GM12878 (cell line): ENCODE measurements around the gene PLRG1. TPM values are rescaled to one million over a fixed set of nuclear protein-coding genes. Genes with fewer than 3 reads are reported as not detected.

ENCODE experiments used
- ASH2L ChIP-seq: fragments of 300-600, 200-600 bp; sonication (generic); IDR thresholded peaks from 2 replicates; pipeline ENCODE4 v1.6.1; 2017; ENCODE audit warnings: low read depth, mild to moderate bottlenecking, borderline replicate concordance
- CHD1 ChIP-seq: IDR thresholded peaks from 2 replicates; pipeline ENCODE4 v1.6.1; 2012; ENCODE audit warnings: low read depth, low read length, improper control_type of control experiment
- EP300 ChIP-seq, 2 experiments: fragments of 150-350 bp in 1 of 2; IDR thresholded peaks; 2 replicates each; pipeline ENCODE4 v1.6.1; 2011 to 2012; ENCODE audit warnings: low read depth in 2 of 2, low read length in 2 of 2, borderline replicate concordance in 1 of 2, improper control_type of control experiment in 1 of 2, inconsistent platforms in 1 of 2; ENCODE audit not compliant: control insufficient read depth in 1 of 2
- GABPA ChIP-seq: IDR thresholded peaks from 2 replicates; pipeline ENCODE4 v1.6.1; 2014; ENCODE audit warnings: antibody characterized with exemption, low read depth, mild to moderate bottlenecking, inconsistent platforms
- IRF4 ChIP-seq: IDR thresholded peaks from 2 replicates; pipeline ENCODE4 v1.6.1; 2011; ENCODE audit warnings: low read depth, low read length
- JUND ChIP-seq: IDR thresholded peaks from 2 replicates; pipeline ENCODE4 v1.6.1; 2012; ENCODE audit warnings: low read depth, mild to moderate bottlenecking, low read length, improper control_type of control experiment, moderate library complexity
- KAT2A ChIP-seq: conservative IDR thresholded peaks from 2 replicates; pipeline ENCODE4 v1.6.1; 2011; ENCODE audit warnings: low read depth, low read length; ENCODE audit not compliant: control insufficient read depth
- MEF2B ChIP-seq: fragments of 450-650 bp; IDR thresholded peaks from 2 replicates; pipeline ENCODE4 v1.6.1; 2018; ENCODE audit warnings: mild to moderate bottlenecking, moderate library complexity; ENCODE audit not compliant: partially characterized antibody, poor library complexity, severe bottlenecking
- NBN ChIP-seq: fragments of 450-650 bp; IDR thresholded peaks from 2 replicates; pipeline ENCODE4 v1.6.1; 2016
- NFYA ChIP-seq: IDR thresholded peaks from 2 replicates; pipeline ENCODE4 v1.6.1; 2011; ENCODE audit warnings: low read depth, mild to moderate bottlenecking, low read length, improper control_type of control experiment, borderline replicate concordance
- RELA ChIP-seq: fragments of 450-650 bp; IDR thresholded peaks from 2 replicates; pipeline ENCODE4 v1.8.0; 2014; ENCODE audit warnings: borderline replicate concordance; ENCODE audit not compliant: partially characterized antibody
- SPI1 ChIP-seq: IDR thresholded peaks from 2 replicates; pipeline ENCODE4 v1.6.1; 2011; ENCODE audit warnings: low read depth, mild to moderate bottlenecking, low read length, moderate library complexity, borderline replicate concordance; ENCODE audit not compliant: insufficient read depth
- SREBF1 ChIP-seq: IDR thresholded peaks from 2 replicates; pipeline ENCODE4 v1.6.1; 2012; ENCODE audit warnings: mild to moderate bottlenecking, low read length
- TCF3 ChIP-seq: IDR thresholded peaks from 2 replicates; pipeline ENCODE4 v1.6.1; 2012; ENCODE audit warnings: low read depth, mild to moderate bottlenecking, low read length, borderline replicate concordance; ENCODE audit not compliant: insufficient read depth
- ZNF24 ChIP-seq: fragments of 450-650 bp; IDR thresholded peaks from 2 replicates; pipeline ENCODE4 v1.6.1; 2017; ENCODE audit warnings: antibody characterized with exemption, mild to moderate bottlenecking
- polyA plus RNA-seq, 11 experiments: library from polyadenylated mRNA; depleted of rRNA in 4 of 11; unstranded in 6 of 11; stranded (reverse) in 5 of 11; fragments of >200 nt; fragmentation: Nextera tagmentation in 4 of 11; fragmentation: Illumina TruSeq in 1 of 11; extraction: Ambion mirVana in 4 of 11; extraction: Trizol in 1 of 11; gene quantifications; 1 replicate in 1 of 11; 2 replicates in 10 of 11; pipeline versions ENCODE4 v1.2.1 to v1.2.3, GENCODE V29; 2011 to 2016; ENCODE audit warnings: inconsistent platforms in 2 of 11, missing spikeins in 2 of 11, low read depth in 1 of 11
- total RNA-seq, 4 experiments: library from RNA; depleted of rRNA in 3 of 4; stranded (reverse); fragments of >200 nt in 3 of 4; fragmentation: Illumina TruSeq in 1 of 4; extraction: Trizol in 1 of 4; gene quantifications; 2 replicates each; pipeline versions ENCODE4 v1.2.1 to v1.2.3, GENCODE V29; 2013 to 2021
- TF ChIP-seq, protein P1 (sequence below): fragments of 450-650 bp; IDR thresholded peaks from 2 replicates; pipeline ENCODE4 v1.6.1; 2018; ENCODE audit warnings: mild to moderate bottlenecking, low read depth, moderate library complexity; ENCODE audit not compliant: partially characterized antibody
- TF ChIP-seq, protein P2 (sequence below): IDR thresholded peaks from 2 replicates; pipeline ENCODE4 v1.6.1; 2012; ENCODE audit warnings: low read depth, low read length, improper control_type of control experiment
- TF ChIP-seq, protein P3 (sequence below): fragments of 450-650 bp; formaldehyde crosslinking; IDR thresholded peaks from 2 replicates; pipeline ENCODE4 v1.4.0; 2020; ENCODE audit warnings: mild to moderate bottlenecking, moderate library complexity
- TF ChIP-seq, protein P4 (sequence below): fragments of 450-650 bp; IDR thresholded peaks from 2 replicates; pipeline ENCODE4 v1.6.1; 2017; ENCODE audit warnings: borderline replicate concordance

The PLRG1 gene
- total and polyA plus RNA-seq, 10 of the 15 experiments (the other 5 are each of a cell fraction or from before 2014, with no cell fraction given): 54.7 to 182 (median 111) TPM

DNA sequence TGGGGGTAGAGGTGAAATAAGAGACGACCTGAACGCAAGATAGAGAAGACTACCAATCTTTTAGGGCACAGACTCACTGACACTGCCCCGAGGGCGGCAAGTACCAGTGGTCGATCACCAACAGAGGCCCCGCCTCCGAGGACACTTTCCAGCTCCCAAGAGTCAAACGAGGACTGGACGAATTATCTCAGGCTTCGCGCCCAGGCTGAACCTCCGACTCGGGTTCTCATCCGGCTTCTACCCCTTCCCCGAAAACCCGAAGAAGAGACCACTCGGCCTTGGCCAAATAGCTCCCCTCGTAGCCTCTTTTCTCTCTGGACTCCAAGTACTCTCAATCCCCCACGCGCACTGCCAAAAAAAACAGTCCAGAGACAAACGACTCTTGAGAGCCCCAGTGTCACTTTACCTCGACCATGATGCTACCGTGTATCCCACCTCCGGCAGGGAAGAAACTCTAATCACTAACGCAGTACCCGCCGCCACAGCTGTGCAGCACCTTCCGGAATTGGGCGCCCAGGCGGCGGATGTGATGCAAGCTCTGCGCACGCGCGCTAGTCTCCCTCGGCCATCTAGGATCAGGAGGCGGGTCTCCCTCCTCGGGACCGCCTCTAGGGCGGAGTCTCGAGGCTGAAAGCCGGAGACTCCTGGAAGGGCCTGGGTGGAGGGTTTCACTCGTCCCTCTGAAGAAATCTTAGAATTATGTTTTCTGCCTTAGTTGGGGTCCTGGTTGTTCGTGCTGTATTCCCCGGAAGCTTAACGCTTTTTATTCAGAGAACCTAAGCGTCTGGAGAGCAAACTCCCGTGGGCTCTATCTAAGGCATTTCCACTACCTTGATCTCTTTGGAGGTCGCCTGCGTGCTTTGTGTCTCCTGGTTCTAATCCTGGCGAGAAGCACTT, at the start of gene PLRG1 (continued):
- TF ChIP-seq TCF3 (peak; percentile 47; the same call in 1 of the 2 replicates), ZNF24 (0 out of 2 replicates have a peak, but pooled peaks have one; percentile 17), JUND (no peak), MEF2B (no peak), GABPA (peak; percentile 92), EP300 (IDR thresholded peaks at IDR 0.05; ENCODE audit: borderline replicate concordance in 1 of 2, control insufficient read depth in 1 of 2, low read depth in 2 of 2, low read length in 2 of 2) (no peak), CHD1 (no peak), NBN (no peak; the same call in 1 of the 2 replicates), KAT2A (no peak), IRF4 (no peak), SPI1 (no peak), SREBF1 (no peak), RELA (no peak), ASH2L (no peak), NFYA (no peak)
- TF ChIP-seq, protein P1, sequence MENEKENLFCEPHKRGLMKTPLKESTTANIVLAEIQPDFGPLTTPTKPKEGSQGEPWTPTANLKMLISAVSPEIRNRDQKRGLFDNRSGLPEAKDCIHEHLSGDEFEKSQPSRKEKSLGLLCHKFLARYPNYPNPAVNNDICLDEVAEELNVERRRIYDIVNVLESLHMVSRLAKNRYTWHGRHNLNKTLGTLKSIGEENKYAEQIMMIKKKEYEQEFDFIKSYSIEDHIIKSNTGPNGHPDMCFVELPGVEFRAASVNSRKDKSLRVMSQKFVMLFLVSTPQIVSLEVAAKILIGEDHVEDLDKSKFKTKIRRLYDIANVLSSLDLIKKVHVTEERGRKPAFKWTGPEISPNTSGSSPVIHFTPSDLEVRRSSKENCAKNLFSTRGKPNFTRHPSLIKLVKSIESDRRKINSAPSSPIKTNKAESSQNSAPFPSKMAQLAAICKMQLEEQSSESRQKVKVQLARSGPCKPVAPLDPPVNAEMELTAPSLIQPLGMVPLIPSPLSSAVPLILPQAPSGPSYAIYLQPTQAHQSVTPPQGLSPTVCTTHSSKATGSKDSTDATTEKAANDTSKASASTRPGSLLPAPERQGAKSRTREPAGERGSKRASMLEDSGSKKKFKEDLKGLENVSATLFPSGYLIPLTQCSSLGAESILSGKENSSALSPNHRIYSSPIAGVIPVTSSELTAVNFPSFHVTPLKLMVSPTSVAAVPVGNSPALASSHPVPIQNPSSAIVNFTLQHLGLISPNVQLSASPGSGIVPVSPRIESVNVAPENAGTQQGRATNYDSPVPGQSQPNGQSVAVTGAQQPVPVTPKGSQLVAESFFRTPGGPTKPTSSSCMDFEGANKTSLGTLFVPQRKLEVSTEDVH: peak; percentile 54
- TF ChIP-seq, protein P2, sequence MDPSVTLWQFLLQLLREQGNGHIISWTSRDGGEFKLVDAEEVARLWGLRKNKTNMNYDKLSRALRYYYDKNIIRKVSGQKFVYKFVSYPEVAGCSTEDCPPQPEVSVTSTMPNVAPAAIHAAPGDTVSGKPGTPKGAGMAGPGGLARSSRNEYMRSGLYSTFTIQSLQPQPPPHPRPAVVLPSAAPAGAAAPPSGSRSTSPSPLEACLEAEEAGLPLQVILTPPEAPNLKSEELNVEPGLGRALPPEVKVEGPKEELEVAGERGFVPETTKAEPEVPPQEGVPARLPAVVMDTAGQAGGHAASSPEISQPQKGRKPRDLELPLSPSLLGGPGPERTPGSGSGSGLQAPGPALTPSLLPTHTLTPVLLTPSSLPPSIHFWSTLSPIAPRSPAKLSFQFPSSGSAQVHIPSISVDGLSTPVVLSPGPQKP: 0 out of 2 replicates have a peak, but pooled peaks have one; percentile 43
- TF ChIP-seq, protein P3, sequence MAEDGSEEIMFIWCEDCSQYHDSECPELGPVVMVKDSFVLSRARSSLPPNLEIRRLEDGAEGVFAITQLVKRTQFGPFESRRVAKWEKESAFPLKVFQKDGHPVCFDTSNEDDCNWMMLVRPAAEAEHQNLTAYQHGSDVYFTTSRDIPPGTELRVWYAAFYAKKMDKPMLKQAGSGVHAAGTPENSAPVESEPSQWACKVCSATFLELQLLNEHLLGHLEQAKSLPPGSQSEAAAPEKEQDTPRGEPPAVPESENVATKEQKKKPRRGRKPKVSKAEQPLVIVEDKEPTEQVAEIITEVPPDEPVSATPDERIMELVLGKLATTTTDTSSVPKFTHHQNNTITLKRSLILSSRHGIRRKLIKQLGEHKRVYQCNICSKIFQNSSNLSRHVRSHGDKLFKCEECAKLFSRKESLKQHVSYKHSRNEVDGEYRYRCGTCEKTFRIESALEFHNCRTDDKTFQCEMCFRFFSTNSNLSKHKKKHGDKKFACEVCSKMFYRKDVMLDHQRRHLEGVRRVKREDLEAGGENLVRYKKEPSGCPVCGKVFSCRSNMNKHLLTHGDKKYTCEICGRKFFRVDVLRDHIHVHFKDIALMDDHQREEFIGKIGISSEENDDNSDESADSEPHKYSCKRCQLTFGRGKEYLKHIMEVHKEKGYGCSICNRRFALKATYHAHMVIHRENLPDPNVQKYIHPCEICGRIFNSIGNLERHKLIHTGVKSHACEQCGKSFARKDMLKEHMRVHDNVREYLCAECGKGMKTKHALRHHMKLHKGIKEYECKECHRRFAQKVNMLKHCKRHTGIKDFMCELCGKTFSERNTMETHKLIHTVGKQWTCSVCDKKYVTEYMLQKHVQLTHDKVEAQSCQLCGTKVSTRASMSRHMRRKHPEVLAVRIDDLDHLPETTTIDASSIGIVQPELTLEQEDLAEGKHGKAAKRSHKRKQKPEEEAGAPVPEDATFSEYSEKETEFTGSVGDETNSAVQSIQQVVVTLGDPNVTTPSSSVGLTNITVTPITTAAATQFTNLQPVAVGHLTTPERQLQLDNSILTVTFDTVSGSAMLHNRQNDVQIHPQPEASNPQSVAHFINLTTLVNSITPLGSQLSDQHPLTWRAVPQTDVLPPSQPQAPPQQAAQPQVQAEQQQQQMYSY (CRISPR knock-in tag): no peak
- TF ChIP-seq, protein P4, sequence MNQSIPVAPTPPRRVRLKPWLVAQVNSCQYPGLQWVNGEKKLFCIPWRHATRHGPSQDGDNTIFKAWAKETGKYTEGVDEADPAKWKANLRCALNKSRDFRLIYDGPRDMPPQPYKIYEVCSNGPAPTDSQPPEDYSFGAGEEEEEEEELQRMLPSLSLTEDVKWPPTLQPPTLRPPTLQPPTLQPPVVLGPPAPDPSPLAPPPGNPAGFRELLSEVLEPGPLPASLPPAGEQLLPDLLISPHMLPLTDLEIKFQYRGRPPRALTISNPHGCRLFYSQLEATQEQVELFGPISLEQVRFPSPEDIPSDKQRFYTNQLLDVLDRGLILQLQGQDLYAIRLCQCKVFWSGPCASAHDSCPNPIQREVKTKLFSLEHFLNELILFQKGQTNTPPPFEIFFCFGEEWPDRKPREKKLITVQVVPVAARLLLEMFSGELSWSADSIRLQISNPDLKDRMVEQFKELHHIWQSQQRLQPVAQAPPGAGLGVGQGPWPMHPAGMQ: no peak
